ENCODE data around the gene ANAPC16. TPM values are rescaled to one million over a fixed set of nuclear protein-coding genes. Genes with fewer than 3 reads are reported as not detected.
"Not testable (repeated sequence)": the region's sequence is repeated elsewhere in the genome, so short reads cannot be mapped to it uniquely, and the experiment has no call there.

ANAPC16 gene
- total RNA-seq, 2 experiments from 2014 or later: 94.6 to 101 TPM

DNA sequence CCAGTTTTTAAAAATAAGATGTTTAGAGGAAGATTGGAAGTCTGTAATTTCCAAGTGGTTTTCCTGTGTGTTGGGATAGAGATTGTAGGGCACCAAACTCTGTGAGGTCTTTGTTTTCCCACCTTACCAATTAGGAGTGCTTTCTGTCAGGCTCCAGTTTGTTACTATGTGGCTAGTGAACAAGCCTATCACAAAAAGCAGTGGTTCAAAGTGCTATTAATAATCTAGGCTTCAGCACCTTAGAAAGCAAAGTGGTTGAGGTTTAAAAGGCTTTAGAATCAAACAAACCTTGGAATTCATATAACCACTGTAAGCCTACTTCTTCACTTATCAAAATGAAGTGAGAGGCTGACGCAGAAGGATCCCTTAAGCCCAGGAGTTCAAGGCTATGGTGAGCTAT is 11.1 kb upstream of the ANAPC16 start:
- intact Hi-C loops (cut with micrococcal nuclease): no loop called here
- DNase-seq (no peak), ATAC-seq (no peak)
- Mint-ChIP-seq H3K9me3 (no peaks in the 10 kb centered on the region), H3K27ac (no peak overlapping the region), H3K4me1 (ENCODE audit: low read depth) (peaks cover 11% of the 10 kb centered on the region), H3K36me3 (ENCODE audit: low read depth) (peaks cover 31% of the 10 kb centered on the region), H3K27me3 (no peaks in the 10 kb centered on the region), H3K4me3 (no peak overlapping the region)
- CTCF ChIA-PET: no interaction called here
- TF ChIP-seq, protein P1, sequence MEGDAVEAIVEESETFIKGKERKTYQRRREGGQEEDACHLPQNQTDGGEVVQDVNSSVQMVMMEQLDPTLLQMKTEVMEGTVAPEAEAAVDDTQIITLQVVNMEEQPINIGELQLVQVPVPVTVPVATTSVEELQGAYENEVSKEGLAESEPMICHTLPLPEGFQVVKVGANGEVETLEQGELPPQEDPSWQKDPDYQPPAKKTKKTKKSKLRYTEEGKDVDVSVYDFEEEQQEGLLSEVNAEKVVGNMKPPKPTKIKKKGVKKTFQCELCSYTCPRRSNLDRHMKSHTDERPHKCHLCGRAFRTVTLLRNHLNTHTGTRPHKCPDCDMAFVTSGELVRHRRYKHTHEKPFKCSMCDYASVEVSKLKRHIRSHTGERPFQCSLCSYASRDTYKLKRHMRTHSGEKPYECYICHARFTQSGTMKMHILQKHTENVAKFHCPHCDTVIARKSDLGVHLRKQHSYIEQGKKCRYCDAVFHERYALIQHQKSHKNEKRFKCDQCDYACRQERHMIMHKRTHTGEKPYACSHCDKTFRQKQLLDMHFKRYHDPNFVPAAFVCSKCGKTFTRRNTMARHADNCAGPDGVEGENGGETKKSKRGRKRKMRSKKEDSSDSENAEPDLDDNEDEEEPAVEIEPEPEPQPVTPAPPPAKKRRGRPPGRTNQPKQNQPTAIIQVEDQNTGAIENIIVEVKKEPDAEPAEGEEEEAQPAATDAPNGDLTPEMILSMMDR (IDR thresholded peaks at IDR 0.05): no peak
- POLR2A ChIA-PET: interaction anchor here (1.4 kb wide), 1 partner anchor 11 kb away, joined by 6 read pairs; the partner anchor contains the start of genes ANAPC16 and ASCC1

DNA sequence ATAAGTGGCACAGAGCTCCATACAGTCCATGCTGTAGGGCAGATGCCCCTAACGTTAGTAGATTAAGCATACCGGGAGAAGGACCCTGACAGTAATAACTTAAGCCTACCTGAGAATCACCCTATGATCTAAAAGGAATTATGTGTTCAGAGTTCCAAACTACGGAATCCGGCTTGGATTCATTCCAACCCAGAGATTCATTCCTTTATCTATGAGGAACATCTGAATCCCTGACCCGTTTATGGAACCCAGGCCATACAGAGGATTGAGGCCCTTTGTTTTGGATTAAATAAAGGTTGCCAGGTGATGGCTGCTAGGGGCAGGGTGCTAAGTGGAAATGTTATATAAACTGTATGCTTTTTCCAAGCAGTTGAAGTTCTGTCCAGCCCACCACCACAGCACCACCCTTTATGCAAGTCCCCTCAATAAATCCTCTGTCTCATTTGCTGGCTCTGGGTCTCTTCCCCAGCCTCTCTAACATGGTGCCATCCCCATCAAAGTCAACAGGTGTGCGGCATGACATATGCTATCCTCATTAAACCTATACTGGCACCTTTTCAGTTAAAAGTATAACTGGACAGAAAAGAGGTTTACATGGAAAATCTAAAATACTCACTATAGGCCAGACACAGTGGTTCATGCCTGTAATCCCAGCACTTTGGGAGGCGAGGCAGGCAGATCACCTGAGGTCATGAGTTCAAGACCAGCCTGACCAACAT is 9.1 kb upstream of the ANAPC16 start:
- H3K27ac Mint-ChIP-seq: peak overlapping the region; percentile 36
- DNase-seq (no peak), ATAC-seq (no peak)
- H3K9me3 Mint-ChIP-seq: no peaks in the 10 kb centered on the region
- peaks cover 20% of the 10 kb centered on the region for H3K4me1 Mint-ChIP-seq (ENCODE audit: low read depth)
- TF ChIP-seq, protein P1 (IDR thresholded peaks at IDR 0.05): no peak
- H3K4me3 Mint-ChIP-seq: no peak overlapping the region
- ChIA-PET CTCF (interaction anchor here (1.4 kb wide), 1 partner anchor 80 kb away, joined by 3 read pairs; no protein-coding TSS in a partner anchor), POLR2A (interaction anchor here (1.0 kb wide), 1 partner anchor 118 kb away, joined by 3 read pairs; the partner anchor contains the start of gene SPOCK2)
- H3K36me3 Mint-ChIP-seq (ENCODE audit: low read depth): peaks cover 35% of the 10 kb centered on the region
- intact Hi-C loops (cut with micrococcal nuclease): no loop called here
- no peaks in the 10 kb centered on the region for H3K27me3 Mint-ChIP-seq

DNA sequence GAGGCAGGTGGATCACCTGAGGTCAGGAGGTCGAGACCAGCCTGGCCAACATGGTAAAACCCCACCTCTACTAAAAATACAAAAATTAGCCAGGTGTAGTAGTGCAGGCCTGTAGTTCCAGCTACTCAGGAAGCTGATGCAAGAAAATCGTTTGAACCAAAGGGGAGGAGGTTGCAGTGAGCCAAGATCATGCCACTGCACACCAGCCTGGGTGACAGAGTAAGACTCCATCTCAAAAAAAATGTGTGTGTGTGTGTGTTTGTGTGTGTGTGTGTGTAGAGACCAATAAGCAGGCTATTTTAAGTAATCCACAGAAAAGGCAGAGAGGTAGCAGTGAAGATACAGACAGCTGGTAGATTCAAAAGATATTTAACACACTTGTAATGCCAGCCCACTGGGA is 7.3 kb upstream of the ANAPC16 start:
- CTCF ChIA-PET; H3K27me3 Mint-ChIP-seq; intact Hi-C loops (cut with micrococcal nuclease); H3K9me3 Mint-ChIP-seq; POLR2A ChIA-PET: not testable (repeated sequence)
- peaks cover 38% of the 10 kb centered on the region for H3K36me3 Mint-ChIP-seq (ENCODE audit: low read depth)
- H3K27ac Mint-ChIP-seq: peak overlapping the region; percentile 96
- H3K4me3 Mint-ChIP-seq: peak overlapping the region; percentile 45
- DNase-seq: peak; percentile 54
- peaks cover 27% of the 10 kb centered on the region for H3K4me1 Mint-ChIP-seq (ENCODE audit: low read depth)
- ATAC-seq: peak; percentile 93

DNA sequence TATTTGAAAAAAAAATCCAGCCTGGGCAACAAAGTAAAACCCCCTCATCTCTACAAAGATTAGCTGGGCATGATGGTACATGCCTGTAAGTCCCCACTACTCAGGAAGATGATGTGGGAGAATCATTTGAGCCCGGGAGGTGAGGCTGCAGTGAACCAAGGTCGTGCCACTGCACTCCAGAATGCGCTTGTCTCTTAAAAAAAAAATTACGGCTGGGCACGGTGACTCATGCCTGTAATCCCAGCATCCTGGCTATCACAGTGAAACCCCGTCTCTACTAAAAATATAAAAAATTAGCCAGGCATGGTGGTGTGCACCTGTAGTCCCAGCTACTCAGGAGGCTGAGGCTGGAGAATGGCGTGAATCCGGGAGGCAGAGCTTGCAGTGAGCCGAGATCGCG is 4.4 kb upstream of the ANAPC16 start:
- ATAC-seq; H3K27ac Mint-ChIP-seq; POLR2A ChIA-PET; intact Hi-C loops (cut with micrococcal nuclease); H3K9me3 Mint-ChIP-seq; H3K4me3 Mint-ChIP-seq; DNase-seq; H3K27me3 Mint-ChIP-seq: not testable (repeated sequence)
- CTCF ChIA-PET: interaction anchor here (1.3 to 1.8 kb wide), 2 partner anchors 85 to 162 kb away, joined by 4 read pairs; no protein-coding TSS in a partner anchor
- peaks cover 37% of the 10 kb centered on the region for H3K36me3 Mint-ChIP-seq (ENCODE audit: low read depth)
- peaks cover 32% of the 10 kb centered on the region for H3K4me1 Mint-ChIP-seq (ENCODE audit: low read depth)

DNA sequence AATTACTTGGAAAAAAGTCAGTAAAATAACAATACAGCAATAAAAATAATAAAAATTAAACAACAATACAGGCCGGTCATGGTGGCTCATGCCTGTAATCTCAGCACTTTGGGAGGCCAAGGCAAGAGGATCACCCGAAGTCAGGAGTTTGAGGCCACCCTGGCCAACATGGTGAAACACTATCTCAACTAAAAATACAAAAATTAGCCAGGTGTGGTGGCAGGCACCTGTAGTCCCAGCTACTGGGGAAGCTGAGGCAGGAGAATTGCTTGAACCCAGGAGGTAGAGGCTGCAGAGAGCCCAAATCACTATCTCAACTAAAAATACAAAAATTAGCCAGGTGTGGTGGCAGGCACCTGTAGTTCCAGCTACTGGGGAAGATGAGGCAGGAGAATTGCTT is 4.0 kb upstream of the ANAPC16 start:
- H3K27me3 Mint-ChIP-seq; H3K9me3 Mint-ChIP-seq; intact Hi-C loops (cut with micrococcal nuclease); ATAC-seq; H3K4me3 Mint-ChIP-seq; POLR2A ChIA-PET; DNase-seq; H3K27ac Mint-ChIP-seq: not testable (repeated sequence)
- Mint-ChIP-seq H3K4me1 (ENCODE audit: low read depth) (peaks cover 34% of the 10 kb centered on the region), H3K36me3 (ENCODE audit: low read depth) (peaks cover 41% of the 10 kb centered on the region)
- CTCF ChIA-PET: interaction anchor here (1.3 to 1.8 kb wide), 2 partner anchors 85 to 163 kb away, joined by 4 read pairs; no protein-coding TSS in a partner anchor

DNA sequence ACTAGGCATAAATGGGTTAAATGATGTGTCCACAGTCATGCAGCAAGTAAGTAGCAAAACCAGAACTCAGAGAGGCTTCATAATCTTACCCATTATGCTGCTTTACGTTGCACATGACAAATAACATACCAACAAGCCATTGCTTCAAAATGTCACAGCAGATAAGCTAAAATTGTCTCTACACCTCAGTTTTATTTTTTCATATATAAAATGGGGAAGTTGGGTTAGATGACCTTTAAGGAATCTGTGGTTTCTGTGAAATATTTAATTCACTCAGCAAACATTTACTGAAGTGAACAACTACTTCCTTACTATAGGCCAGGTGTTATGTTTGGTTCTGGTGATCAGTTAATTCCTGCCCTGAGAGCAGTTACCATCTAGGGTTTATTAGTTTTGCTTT is 2.5 kb downstream of the ANAPC16 start:
- CTCF ChIA-PET: interaction anchor here (0.7 to 3.2 kb wide), 14 partner anchors 10 to 322 kb away, joined by 3 to 18 read pairs (median 6); no protein-coding TSS in a partner anchor
- no peaks in the 10 kb centered on the region for H3K9me3 Mint-ChIP-seq
- H3K27me3 Mint-ChIP-seq: no peaks in the 10 kb centered on the region
- peak overlapping the region; percentile 93 for H3K27ac Mint-ChIP-seq
- POLR2A ChIA-PET: interaction anchor here (1.1 to 2.0 kb wide), 9 partner anchors 42 to 146 kb away, joined by 3 to 11 read pairs (median 5); partner anchors contain the start of gene DDIT4
- DNase-seq (no peak), ATAC-seq (peak; percentile 50)
- peaks cover 47% of the 10 kb centered on the region for H3K36me3 Mint-ChIP-seq (ENCODE audit: low read depth)
- intact Hi-C loops (cut with micrococcal nuclease): loop anchor here (5.0 kb wide), 3 partner anchors 56 to 131 kb away; partner anchors contain the start of gene SPOCK2
- H3K4me3 Mint-ChIP-seq: peak overlapping the region; percentile 93
- H3K4me1 Mint-ChIP-seq (ENCODE audit: low read depth): peaks cover 40% of the 10 kb centered on the region
- TF ChIP-seq, protein P1 (IDR thresholded peaks at IDR 0.05): no peak

All from activated CD8-positive, alpha-beta T cell treated with anti-CD3 and anti-CD28 coated beads for 36 hours (primary cell).